Tongue (tissue), 2 donors: ENCODE measurements around the gene ADAT3. TPM values are rescaled to one million over a fixed set of nuclear protein-coding genes. Genes with fewer than 3 reads are reported as not detected.
"Not testable (repeated sequence)": the region's sequence is repeated elsewhere in the genome, so short reads cannot be mapped to it uniquely, and the experiment has no call there.

Experiments
- DNase-seq: peaks from one replicate; pipeline ENCODE4 v3.0.0-alpha.2; 2015
- total RNA-seq: library from RNA; depleted of rRNA; stranded (reverse); fragments of >200 nt; gene quantifications from one replicate; pipeline ENCODE4 v1.2.3, GENCODE V29; 2014

Gene ADAT3
- total RNA-seq, 1 donor from 2014 or later = 2.8 TPM

DNA sequence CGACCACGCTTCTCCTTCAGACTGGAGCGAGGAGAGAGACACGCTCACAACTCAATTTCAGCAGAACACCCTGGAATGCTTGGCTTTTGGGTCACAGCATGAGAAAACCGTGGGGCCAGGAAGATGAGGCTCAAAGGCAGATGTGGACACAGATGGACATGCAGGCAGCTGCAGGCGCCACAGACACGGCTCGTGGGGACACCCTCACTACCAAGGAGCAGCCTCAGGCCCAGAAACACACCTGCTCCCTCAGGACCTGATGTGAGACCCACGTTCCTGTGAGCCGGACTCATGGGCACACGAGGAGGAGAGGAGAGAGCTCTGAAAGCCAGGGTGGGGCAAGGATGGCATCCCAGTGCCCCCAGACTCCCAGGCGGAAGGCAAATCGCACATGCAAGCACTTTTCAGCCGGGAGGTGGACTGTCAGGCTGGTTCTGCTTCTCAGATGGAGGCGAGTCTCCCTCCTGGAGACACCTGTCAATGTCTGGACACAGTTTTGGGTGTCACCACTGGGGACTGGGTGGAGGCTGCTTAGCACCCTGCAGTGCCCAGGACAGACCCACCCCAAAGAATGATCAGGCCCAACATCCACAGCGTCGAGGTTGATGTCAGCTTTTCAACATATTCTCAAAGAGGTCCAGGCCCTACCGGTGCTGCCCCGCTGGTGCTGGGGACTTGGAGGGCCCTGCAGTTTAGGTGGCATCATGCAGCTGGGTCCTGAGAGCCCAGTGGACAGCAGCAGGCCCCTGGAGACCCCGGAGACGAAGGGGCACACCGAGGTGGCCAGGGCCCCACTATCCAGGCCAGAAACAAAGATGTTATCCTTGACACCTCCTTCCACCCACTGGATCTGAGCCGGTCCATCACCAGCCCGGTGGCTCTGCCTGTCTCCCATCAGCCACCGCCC, 22.2 kb upstream of the ADAT3 start:
- no peak for DNase-seq

DNA sequence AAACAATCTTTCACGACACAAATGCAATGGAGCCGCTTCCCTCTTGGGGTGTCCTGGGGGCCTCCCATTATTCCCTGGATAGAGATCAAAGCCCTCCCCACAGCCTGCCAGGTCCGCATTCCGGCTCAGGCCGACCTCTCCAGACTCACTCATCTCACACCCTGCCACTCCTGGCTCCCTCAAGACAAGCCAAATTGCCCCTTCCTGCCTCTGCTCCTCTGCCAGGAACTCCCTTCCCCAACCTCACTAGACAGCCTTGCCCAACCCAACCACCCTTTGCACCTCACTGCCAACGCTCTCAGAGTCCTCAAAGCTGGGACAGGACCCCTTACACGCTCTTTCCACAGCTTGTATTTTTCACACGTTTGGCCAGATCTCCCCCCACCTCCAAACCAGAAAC, 21.4 kb upstream of the ADAT3 start:
- no peak for DNase-seq

DNA sequence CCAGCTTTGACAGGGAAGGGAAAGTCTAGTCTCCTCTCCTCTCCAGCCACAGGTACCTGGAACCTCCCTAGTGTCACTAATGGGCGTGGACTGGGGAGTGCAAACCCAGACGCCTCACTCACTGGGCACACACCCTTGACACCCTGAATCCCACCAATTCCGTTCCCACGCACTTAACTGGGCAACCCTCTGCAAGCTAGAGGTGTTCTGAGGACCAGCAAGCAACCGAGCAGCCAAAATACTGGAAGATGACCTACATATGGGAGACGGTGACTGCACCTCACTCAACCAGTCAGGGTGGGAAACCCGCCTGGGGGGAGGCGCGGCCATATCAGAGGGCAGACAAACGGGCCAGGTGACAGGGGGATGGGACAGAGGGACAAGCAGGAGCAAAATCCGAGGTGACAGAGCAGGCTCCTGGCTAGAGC, 20.9 kb upstream of the ADAT3 start:
- DNase-seq = no peak

DNA sequence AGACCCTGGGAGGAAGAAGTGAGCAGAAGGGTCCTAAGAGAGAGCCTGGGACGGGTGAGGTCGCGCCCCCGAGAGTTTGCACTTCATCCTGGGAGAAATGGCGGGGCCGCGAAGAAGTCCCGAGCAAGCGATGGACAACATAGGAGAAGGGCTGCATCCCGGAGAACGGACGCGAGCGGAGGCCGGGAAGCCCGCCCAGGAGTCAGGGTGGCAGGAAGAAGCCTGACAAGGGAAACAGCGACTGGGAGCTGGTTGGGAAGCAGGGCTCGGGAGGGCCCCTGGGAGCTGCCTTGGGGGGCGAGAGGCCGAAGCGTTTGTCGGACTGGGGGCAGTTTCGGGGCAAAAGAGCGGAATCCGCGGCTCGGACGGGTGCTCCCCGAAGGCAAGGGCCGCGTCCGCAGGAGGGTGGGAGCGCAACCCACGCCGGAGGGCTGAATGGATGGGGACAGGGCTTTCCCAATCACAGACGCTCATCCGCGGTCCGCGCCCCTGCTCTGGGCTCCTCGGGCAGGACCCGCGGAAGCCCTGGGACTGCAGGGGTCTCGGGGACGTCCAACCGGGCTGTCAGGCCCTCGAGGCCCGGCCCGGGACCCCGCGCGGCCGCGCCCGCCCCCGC, 20.4 kb upstream of the ADAT3 start:
- no peak for DNase-seq

- peak; percentile 96 for DNase-seq
Measured at GRCh38 chr19:1885398-1886119, 19.6 kb upstream of the ADAT3 start, which contains the start of gene ABHD17A. ABHD17A (minus strand) TSS chr19:1885496; CDS start chr19:1881566, 3,930 bp downstream.

GRCh38 chr19:1886360-1886759, 18.8 kb upstream of the ADAT3 start:
- DNase-seq = not testable (repeated sequence)

DNA sequence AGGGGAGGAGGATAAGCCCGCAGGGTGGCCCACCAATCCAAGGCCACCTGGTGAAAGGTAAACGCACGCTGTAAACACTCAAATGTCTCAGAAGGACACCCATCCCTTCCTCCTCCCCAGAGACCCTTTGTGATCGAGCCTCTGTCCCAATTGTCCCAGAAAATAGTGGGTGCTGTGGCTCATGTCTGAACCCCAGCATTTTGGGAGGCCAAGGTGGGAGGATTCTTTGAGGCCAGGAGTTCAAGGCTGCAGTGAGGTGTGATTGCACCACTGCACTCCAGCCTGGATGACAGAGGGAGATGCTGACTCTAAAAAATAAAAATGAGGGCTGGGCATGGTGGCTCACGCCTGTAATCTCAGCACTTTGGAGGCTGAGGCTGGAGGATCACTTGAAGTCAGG, 16.8 kb upstream of the ADAT3 start:
- DNase-seq = no peak

- DNase-seq = no peak
Measured at GRCh38 chr19:1889907-1890306, 15.3 kb upstream of the ADAT3 start.

DNA sequence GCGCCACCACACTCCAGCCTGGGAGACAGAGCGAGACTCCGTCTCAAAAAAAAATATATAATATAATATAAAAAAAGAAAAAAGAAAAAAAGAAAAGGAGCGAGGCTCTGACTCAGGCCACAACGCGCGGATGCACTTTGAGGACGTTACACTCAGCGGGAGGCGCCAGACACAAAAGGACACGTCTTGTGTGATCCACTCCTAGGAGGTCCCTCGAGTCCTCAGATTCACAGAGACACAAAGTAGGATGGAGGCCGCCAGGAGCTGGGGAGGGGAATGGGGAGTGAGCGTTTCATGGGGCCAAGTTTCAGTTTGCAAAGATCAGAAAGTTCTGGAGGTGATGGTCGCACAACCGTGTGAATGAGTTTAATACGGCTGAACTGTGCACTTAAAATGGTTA, 11.4 kb upstream of the ADAT3 start:
- DNase-seq = no peak

GRCh38 chr19:1896508-1896907, 8.7 kb upstream of the ADAT3 start:
- DNase-seq = no peak

GRCh38 chr19:1901940-1902404, 3.2 kb upstream of the ADAT3 start:
- DNase-seq = no peak

- no peak for DNase-seq
Measured at GRCh38 chr19:1902923-1903322, 2.3 kb upstream of the ADAT3 start.

DNA sequence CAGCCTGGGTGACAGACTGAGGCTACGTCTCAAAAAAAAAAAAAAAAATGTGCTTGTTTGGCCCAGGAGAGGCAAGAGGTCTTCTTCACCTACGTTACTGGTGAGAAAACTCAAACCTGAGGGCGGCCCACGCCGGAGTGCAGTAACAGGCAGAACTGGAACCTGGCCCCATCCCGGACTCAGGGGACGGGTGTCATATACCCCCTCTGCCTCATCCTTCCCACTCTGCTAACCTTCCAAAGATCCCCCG, 414 bp upstream of the ADAT3 start:
- DNase-seq = no peak

GRCh38 chr19:1905863-1906375, 720 bp downstream of the ADAT3 start:
- DNase-seq = no peak

DNA sequence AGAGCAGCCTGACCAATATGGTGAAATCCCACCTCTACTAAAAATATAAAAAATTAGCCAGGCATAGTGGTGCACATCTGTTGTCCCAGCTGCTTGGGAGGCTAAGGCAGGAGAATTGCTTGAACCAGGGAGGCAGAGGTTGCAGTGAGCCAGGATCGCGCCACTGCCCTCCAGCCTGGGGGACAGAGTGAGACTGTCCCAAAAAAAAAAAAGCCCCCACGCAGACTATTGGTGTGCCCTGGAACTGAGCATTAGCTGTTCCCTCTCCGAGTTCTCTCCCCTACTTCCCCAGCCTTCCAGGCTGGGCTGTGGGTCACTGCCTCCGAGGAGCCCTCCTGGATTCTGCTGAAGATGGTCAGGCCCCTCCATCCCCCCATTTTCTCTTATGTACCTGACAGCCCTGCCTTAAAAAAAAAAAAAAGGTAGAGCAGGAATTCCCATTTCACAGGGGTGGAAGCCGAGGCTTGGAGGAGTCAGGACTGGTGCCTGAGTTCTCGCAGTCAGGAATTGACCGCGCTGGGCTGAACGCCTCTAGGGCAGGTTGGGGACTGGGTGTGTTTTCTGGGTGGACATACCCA, 1.9 kb downstream of the ADAT3 start:
- DNase-seq = no peak

DNA sequence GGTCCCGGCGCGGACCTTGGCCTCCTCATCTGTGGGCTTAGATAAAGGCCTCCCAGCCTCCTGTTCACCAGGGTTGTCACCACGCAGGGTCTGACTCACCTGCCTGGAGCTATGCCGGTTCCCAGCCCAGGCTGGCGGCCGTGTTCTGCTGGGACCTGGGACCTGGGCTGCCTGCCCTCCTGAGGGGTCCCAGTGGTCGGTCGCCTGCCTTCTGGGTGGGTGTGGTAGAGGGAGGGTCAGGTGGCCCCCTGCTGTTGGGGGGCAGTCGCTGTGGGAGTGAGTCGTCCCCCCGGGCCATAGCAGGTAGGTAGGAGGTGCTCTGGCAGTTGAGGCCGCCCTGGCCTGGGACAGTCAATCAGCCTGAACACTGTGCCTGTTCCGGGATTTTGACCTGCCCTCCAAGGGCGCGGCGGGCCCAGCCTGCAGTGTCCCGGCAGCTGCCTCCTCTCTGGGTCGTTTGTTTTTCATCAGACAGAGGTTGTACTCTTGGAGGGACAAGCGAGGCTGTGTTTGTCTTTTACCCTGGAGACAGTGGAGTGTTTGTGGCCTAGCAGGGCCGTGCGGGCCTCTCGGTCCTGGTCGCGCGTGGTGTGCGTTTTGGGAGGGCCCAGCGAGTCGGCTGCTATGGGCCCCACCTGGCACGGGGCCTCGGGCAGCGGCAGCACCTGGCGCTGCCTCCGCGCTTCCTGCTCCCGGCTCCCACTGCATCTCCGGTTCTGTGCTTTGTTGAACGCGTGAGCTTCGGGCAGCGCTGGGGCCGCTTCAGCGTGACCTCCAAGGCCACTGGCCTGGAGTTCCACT, 2.6 kb downstream of the ADAT3 start:
- no peak for DNase-seq

DNA sequence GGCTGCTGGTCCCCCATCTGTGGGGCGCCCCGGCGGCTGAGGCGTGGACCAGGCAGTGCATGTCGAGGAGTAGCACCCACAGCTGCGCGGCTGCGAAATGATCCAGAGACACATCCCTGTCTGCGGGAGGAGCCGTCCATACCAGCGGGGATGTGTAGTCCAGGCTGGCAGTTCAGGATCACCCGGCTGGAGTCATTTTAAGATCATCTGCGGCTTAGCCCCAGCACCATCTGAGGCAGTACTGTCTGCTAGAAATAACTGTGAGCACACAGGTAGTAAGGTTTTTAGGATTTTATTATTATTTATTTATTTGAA, 3.1 kb downstream of the ADAT3 start:
- DNase-seq = no peak

GRCh38 chr19:1909761-1910080, 4.5 kb downstream of the ADAT3 start:
- DNase-seq = no peak

DNA sequence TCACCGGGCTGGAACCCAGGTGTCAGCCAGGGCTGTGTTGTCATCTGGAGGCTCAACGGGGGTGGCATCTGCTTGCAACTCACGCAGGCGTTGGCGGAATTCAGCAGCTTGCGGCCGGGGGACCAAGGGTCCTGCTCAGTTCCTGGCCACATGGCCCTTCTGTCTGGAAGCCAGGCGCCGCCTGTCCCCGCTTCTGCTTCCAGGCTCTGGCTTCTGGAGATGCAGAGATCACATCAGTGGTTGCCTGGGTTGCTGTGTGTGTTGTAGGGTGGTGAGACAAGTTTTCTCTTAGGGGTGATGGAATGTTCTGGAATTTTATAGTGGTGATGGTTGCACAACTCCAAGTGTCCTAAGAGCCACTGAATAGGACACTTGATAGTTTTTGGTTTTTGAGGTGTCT, 5.0 kb downstream of the ADAT3 start:
- no peak for DNase-seq

GRCh38 chr19:1911098-1911497, 5.9 kb downstream of the ADAT3 start:
- no peak for DNase-seq

DNA sequence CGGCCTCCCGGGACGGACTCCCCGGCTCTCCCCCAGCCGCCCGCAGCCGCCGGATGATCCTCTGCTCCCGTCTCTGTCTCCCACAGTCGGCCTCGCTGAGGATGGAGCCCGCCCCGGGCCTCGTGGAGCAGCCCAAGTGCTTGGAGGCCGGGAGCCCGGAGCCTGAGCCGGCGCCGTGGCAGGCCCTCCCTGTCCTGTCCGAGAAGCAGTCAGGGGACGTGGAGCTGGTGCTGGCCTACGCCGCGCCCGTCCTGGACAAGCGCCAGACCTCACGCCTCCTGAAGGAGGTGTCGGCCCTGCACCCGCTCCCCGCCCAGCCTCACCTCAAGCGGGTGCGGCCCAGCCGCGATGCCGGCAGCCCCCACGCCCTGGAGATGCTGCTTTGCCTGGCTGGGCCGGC, 6.8 kb downstream of the ADAT3 start:
- no peak for DNase-seq
